Neural progenitor cell (in vitro differentiated cells): ENCODE measurements around the gene AOC1.

Source experiments
- CTCF ChIP-seq: fragments of 200-600 bp; sonication (generic); IDR thresholded peaks from 2 replicates; pipeline ENCODE4 v1.5.1; 2017; ENCODE audit warnings: antibody characterized with exemption, mild to moderate bottlenecking
- EZH2phosphoT487 ChIP-seq: fragments of 200-600 bp; sonication (generic); IDR thresholded peaks from 2 replicates; pipeline ENCODE4 v1.6.1; 2017; ENCODE audit warnings: antibody characterized with exemption

GRCh38 chr7:150866932-150867564, 14.7 kb downstream of the AOC1 start:
- TF ChIP-seq CTCF, result no peak
- TF ChIP-seq EZH2phosphoT487, result no peak
